ENCODE data around the gene NUMA1.

NUMA1 gene

GRCh38 chr11:71977743-71978418 lies 102.5 kb downstream of the NUMA1 start:
- H3K4me3 Mint-ChIP-seq, result no peak overlapping the region
- no peaks in the 10 kb centered on the region for H3K9me3 Mint-ChIP-seq
- H3K36me3 Mint-ChIP-seq (ENCODE audit: low read depth), result peaks cover 53% of the 10 kb centered on the region
- no peaks in the 10 kb centered on the region for H3K27me3 Mint-ChIP-seq
- no peak overlapping the region for H3K27ac Mint-ChIP-seq
- no peaks in the 10 kb centered on the region for H3K4me1 Mint-ChIP-seq (ENCODE audit: low read depth)
- peak; percentile 38 for DNase-seq

GRCh38 chr11:71977090-71977489 lies 103.3 kb downstream of the NUMA1 start:
- Mint-ChIP-seq H3K27ac (peak overlapping the region; percentile 16), H3K4me1 (ENCODE audit: low read depth) (no peaks in the 10 kb centered on the region), H3K36me3 (ENCODE audit: low read depth) (peaks cover 52% of the 10 kb centered on the region), H3K27me3 (no peaks in the 10 kb centered on the region), H3K9me3 (no peaks in the 10 kb centered on the region), H3K4me3 (no peak overlapping the region)
- DNase-seq, result no peak

DNA sequence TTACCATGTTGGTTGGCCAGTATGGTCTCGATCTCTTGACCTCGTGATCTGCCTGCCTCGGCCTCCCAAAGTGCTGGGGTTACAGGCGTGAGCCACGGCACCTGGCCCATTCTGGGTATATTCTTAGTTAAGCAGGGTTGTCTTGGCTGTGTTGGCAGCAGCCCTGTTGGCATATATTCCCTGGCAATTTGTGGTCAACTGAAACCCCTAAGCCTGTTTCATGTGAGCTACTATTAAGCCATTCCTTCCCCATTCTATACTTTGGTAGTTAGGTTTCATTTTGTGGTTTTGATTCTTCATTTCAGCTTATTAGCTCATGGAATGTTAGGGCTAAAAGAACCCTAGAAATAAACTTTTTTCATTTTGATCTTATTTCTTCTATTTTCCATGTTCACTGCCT lies 103.8 kb downstream of the NUMA1 start:
- peaks cover 54% of the 10 kb centered on the region for H3K36me3 Mint-ChIP-seq (ENCODE audit: low read depth)
- peak overlapping the region; percentile 15 for H3K27ac Mint-ChIP-seq
- no peak for DNase-seq
- no peaks in the 10 kb centered on the region for H3K27me3 Mint-ChIP-seq
- H3K4me3 Mint-ChIP-seq, result no peak overlapping the region
- H3K4me1 Mint-ChIP-seq (ENCODE audit: low read depth), result no peaks in the 10 kb centered on the region
- H3K9me3 Mint-ChIP-seq, result no peaks in the 10 kb centered on the region

- Mint-ChIP-seq H3K36me3 (ENCODE audit: low read depth) (peaks cover 47% of the 10 kb centered on the region), H3K4me1 (ENCODE audit: low read depth) (peaks cover 8% of the 10 kb centered on the region), H3K27me3 (no peaks in the 10 kb centered on the region), H3K4me3 (no peak overlapping the region), H3K9me3 (no peaks in the 10 kb centered on the region), H3K27ac (no peak overlapping the region)
- no peak for DNase-seq
Observed at GRCh38 chr11:71971680-71972079, 108.7 kb downstream of the NUMA1 start.

- no peak overlapping the region for H3K27ac Mint-ChIP-seq
- peaks cover 74% of the 10 kb centered on the region for H3K36me3 Mint-ChIP-seq (ENCODE audit: low read depth)
- no peaks in the 10 kb centered on the region for H3K27me3 Mint-ChIP-seq
Observed at GRCh38 chr11:71964641-71965040, 115.7 kb downstream of the NUMA1 start.

DNA sequence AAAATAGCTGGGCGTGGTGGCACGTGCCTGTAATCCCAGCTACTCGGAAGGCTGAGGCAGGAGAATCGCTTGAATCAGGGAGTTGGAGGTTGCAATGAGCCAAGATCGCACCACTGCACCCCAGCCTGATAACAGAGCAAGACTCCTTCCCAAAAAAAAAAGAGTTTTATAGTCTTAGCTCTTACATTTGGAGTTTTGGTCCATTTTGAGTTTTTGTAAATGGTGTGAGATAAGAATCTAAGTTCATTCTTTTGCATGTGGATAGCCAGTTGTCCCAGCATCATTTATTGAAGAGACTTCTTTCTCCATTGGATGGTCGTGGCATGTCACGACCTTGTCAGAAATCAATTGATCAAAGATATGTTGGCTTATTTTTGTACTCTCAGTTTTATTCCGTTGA lies 116.9 kb downstream of the NUMA1 start:
- H3K4me3 Mint-ChIP-seq, result no peak overlapping the region
- peaks cover 2% of the 10 kb centered on the region for H3K9me3 Mint-ChIP-seq

More at GRCh38 chr11:71964641-71965040, 115.7 kb downstream of the NUMA1 start:
- Mint-ChIP-seq H3K4me1 (ENCODE audit: low read depth) (peaks cover 28% of the 10 kb centered on the region), H3K9me3 (peaks cover 2% of the 10 kb centered on the region), H3K4me3 (no peak overlapping the region)
- no peak for DNase-seq

DNA sequence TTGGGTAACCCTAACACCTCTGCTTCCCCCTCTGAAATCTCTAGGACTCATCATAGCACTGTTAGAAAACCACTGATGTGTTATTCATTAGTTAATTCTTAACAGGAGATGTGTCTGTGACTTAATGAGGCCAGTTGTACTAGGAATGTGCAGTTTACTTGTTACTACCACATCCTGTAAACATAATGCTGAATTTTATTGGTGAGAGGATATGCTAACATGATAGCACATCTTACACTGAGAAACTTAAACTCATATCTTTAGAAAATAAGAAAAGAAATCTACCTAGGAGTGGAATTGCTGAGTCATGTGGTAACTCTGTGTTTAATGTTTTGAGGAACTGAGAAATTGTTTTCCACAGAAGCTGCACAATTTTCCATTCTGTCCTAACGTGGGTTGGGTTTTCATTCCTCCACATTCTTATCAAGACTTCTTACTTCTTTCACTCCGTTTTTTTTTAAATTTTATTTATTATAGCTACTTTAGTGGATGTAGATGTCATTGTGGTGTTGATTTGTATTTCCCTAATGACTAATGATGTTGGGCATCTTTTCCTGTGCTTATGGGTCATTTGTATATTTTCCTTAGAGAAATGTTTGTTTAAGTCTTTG lies 117.8 kb downstream of the NUMA1 start:
- Mint-ChIP-seq H3K9me3 (peaks cover 2% of the 10 kb centered on the region), H3K27ac (peak overlapping the region; percentile 90), H3K4me1 (ENCODE audit: low read depth) (peaks cover 28% of the 10 kb centered on the region), H3K4me3 (peak overlapping the region; percentile 50), H3K27me3 (no peaks in the 10 kb centered on the region), H3K36me3 (ENCODE audit: low read depth) (peaks cover 80% of the 10 kb centered on the region)
- no peak for DNase-seq

More for the DNA sequence above, 116.9 kb downstream of the NUMA1 start:
- peaks cover 28% of the 10 kb centered on the region for H3K4me1 Mint-ChIP-seq (ENCODE audit: low read depth)
- H3K27me3 Mint-ChIP-seq, result no peaks in the 10 kb centered on the region
- H3K27ac Mint-ChIP-seq, result no peak overlapping the region
- DNase-seq, result no peak
- H3K36me3 Mint-ChIP-seq (ENCODE audit: low read depth), result peaks cover 81% of the 10 kb centered on the region

GRCh38 chr11:71955898-71956456 lies 124.4 kb downstream of the NUMA1 start:
- H3K4me3 Mint-ChIP-seq, result no peak overlapping the region
- H3K27ac Mint-ChIP-seq, result peak overlapping the region; percentile 45
- H3K4me1 Mint-ChIP-seq (ENCODE audit: low read depth), result peaks cover 30% of the 10 kb centered on the region
- no peak for DNase-seq
- H3K36me3 Mint-ChIP-seq (ENCODE audit: low read depth), result peaks cover 45% of the 10 kb centered on the region
- H3K9me3 Mint-ChIP-seq, result peaks cover 2% of the 10 kb centered on the region
- no peaks in the 10 kb centered on the region for H3K27me3 Mint-ChIP-seq

All from activated T-cell treated with anti-CD3 and anti-CD28 coated beads, Interleukin-2, amount 50 U/mL, for 24 hours (primary cell).